ENCODE results near the gene CST3.
"Not testable (repeated sequence)": the region's sequence is repeated elsewhere in the genome, so short reads cannot be mapped to it uniquely, and the experiment has no call there.

CST3 gene

DNA sequence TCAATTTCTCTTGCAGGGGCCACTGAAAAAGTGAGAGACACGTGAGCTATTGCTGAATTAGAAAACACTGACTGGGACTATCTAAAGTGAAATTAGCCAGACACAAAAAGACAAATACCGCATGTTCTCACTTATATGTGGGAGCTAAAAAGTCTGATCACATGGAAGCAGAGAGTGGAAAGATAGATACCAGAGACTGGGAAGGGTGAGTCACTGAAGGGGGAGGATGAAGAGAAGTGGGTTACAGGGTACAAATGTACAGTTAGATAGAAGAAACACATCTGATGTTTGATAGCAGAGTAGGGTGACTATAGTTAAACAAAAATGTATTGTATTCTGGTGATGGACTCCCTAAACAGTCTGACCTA lies 13.4 kb downstream of the CST3 start:
- DNase-seq (ENCODE audit: low read depth in 2 of 2), result peak; percentile 42 to 82
- H3K4me3 ChIP-seq (replicated peaks in 1 of 2; ENCODE audit: low read depth in 2 of 2, low read length in 2 of 2), result no peak overlapping the region
- TF ChIP-seq, protein P1, sequence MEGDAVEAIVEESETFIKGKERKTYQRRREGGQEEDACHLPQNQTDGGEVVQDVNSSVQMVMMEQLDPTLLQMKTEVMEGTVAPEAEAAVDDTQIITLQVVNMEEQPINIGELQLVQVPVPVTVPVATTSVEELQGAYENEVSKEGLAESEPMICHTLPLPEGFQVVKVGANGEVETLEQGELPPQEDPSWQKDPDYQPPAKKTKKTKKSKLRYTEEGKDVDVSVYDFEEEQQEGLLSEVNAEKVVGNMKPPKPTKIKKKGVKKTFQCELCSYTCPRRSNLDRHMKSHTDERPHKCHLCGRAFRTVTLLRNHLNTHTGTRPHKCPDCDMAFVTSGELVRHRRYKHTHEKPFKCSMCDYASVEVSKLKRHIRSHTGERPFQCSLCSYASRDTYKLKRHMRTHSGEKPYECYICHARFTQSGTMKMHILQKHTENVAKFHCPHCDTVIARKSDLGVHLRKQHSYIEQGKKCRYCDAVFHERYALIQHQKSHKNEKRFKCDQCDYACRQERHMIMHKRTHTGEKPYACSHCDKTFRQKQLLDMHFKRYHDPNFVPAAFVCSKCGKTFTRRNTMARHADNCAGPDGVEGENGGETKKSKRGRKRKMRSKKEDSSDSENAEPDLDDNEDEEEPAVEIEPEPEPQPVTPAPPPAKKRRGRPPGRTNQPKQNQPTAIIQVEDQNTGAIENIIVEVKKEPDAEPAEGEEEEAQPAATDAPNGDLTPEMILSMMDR (IDR thresholded peaks at IDR 0.05; ENCODE audit: low read depth, low read length), result no peak

DNA sequence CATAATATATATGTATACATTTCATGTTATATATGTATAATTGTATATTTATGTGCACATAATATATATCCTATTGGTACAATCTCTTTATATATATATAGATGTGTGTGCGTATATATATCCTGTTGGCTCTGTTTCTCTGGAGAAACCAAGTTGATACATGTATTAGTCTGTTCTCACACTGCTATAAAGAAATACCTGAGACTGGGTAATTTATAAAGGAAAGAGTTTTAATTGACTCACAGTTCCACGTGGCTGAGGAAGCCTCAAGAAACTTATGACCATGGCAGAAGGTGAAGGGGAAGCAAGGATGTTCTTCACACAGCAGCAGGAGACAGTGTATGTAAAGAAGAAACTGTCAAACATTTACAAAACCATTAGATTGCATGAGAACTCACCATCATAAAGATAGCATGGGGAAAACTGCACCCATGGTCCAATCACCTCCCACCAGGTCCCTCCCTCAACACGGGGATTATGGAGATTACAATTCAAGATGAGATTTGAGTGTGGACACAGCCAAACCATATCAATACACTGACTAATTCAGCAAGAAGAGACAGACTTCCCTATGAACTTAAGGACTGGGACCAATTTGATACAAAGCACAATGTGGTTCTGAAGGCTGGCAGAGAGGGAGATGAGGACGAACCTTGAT lies 14.0 kb downstream of the CST3 start:
- H3K4me3 ChIP-seq (replicated peaks in 1 of 2; ENCODE audit: low read depth in 2 of 2, low read length in 2 of 2), result no peak overlapping the region
- TF ChIP-seq, protein P1 (IDR thresholded peaks at IDR 0.05; ENCODE audit: low read depth, low read length), result no peak
- DNase-seq (ENCODE audit: low read depth in 2 of 2), result no peak

DNA sequence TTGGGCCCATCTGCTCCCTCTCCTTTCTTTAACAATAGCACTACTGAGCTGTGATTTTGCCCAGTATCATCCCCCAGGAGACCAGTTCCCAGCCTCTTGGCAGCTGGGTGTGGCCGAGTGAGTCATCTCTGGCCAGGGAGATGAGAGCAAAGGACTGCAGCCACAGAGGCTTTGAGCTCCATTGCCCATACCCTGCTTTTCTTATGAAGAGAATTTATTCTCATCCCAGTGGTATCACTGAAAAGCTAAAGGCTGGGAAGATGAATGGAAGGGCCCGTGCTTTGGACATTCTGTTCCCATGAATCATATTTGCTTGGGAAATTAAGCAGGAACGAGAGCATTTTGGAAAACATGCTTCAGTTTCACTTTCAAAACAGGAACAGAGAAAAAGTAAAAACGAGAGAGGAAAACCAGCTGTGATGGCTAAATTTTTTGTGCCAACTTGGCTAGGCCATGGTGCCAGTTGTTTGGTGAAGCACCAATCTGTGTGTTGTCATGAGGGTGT lies 14.9 kb downstream of the CST3 start:
- peak; percentile 96 for DNase-seq (ENCODE audit: low read depth in 2 of 2)
- peak overlapping the region; percentile 22 to 45 for H3K4me3 ChIP-seq (replicated peaks in 1 of 2; ENCODE audit: low read depth in 2 of 2, low read length in 2 of 2)

DNA sequence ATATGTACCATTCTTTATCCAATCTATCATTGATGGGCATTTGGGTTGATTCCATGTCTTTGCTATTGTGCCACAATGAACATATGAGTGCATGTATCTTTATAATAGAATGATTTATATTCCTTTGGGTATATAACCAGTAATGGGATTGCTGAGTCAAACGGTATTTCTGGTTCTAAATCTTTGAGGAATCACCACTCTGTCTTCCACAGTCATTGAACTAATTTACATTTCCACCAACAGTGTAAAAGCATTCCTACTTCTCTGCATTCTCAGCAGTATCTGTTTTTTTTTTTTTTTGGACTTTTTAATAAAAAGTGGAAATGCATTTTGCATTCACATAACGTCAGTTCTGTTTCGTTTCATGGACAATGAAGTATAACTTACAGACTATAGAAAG lies 15.4 kb downstream of the CST3 start:
- peak overlapping the region; percentile 22 to 45 for H3K4me3 ChIP-seq (replicated peaks in 1 of 2; ENCODE audit: low read depth in 2 of 2, low read length in 2 of 2)
- not testable (repeated sequence) for DNase-seq (ENCODE audit: low read depth in 2 of 2)

More for the DNA sequence above, 14.9 kb downstream of the CST3 start:
- TF ChIP-seq, protein P1 (IDR thresholded peaks at IDR 0.05; ENCODE audit: low read depth, low read length), result no peak

DNA sequence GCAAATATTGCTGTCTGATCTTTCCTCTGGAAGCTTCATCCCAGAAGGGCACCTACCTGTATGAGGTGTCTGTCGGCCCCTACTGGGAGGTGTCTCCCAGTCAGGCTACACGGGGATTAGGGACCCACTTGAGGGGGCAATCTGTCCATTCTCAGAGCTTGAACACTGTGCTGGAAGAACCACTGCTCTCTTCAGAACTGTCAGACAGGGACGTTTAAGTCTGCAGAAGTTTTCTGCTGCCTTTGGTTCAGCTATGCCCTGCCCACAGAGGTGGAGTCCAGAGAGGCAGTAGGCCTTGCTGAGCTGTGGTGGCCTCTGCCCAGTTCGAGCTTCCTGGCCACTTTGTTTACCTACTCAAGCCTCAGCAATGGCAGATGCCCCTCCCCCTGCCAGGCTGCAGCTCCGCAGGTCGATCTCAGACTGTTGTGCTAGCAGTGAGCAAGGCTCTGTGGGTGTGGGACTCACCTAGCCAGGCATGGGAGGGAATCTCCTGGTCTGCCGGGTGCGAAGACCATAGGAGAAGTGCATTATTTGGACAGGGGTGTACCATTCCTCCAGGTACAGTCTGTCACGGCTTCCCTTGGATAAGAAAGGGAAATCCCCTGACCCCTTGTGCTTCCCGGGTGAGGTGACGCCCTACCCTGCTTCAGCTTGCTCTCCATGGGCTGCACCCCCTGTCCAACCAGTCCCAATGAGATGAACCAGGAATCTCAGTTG lies 16.9 kb downstream of the CST3 start:
- not testable (repeated sequence) for DNase-seq (ENCODE audit: low read depth in 2 of 2); H3K4me3 ChIP-seq (replicated peaks in 1 of 2; ENCODE audit: low read depth in 2 of 2, low read length in 2 of 2)

DNA sequence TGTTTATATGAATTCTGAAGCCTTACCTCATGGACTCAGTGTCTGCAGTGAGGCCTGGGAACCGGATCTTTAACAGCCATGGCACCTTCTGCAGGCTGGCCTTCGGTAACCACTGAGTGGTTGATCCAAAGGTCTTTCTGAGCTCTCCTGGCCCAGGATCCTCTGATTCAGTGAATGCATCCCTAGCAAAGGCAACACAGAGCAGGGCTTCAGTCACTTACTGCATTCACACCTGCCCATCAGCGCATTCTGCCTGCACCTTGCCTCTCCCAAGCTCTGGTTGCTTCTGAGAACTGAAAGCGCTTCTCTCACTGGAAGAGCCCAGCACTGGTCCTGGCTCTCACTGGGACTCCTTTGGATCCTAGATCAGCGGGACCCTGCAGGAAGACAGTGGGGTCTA lies 23.6 kb downstream of the CST3 start:
- no peak for DNase-seq (ENCODE audit: low read depth in 2 of 2)
- TF ChIP-seq, protein P1 (IDR thresholded peaks at IDR 0.05; ENCODE audit: low read depth, low read length), result no peak

DNA sequence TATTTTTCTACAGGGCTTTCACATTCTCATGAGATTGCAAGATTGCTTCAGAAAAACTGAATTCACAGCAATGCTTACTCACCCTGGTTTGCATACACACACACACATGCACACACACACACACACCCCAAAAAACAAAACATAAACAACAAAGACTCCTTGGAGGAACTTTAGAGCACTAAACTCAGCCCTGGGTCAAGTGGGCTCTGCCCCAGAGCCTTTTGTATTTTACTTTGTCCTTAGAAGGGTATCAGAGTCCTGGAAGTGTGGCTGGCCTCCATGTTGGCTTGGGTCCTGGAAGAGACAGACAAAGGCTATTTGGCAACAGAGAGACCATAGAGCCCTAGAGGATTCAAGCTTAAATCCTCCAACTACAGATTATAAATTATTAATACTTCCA lies 24.1 kb downstream of the CST3 start:
- peak; percentile 54 to 63 for DNase-seq (ENCODE audit: low read depth in 2 of 2)
- TF ChIP-seq, protein P1 (IDR thresholded peaks at IDR 0.05; ENCODE audit: low read depth, low read length), result no peak

More for the DNA sequence above, 23.6 kb downstream of the CST3 start:
- no peak overlapping the region for H3K4me3 ChIP-seq (replicated peaks in 1 of 2; ENCODE audit: low read depth in 2 of 2, low read length in 2 of 2)

More for the DNA sequence above, 24.1 kb downstream of the CST3 start:
- no peak overlapping the region for H3K4me3 ChIP-seq (replicated peaks in 1 of 2; ENCODE audit: low read depth in 2 of 2, low read length in 2 of 2)
